Measurements from ENCODE around the gene IGFBPL1. TPM values are rescaled to one million over a fixed set of nuclear protein-coding genes. Genes with fewer than 3 reads are reported as not detected.
A peak's percentile ranks its signal among the peaks of the same experiment; 100 is the strongest.
"Not testable (repeated sequence)": the region's sequence is repeated elsewhere in the genome, so short reads cannot be mapped to it uniquely, and the experiment has no call there.

The IGFBPL1 gene, protein sequence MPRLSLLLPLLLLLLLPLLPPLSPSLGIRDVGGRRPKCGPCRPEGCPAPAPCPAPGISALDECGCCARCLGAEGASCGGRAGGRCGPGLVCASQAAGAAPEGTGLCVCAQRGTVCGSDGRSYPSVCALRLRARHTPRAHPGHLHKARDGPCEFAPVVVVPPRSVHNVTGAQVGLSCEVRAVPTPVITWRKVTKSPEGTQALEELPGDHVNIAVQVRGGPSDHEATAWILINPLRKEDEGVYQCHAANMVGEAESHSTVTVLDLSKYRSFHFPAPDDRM
- total RNA-seq (not detected in 2 replicates), polyA plus RNA-seq (not detected in 2 replicates), polyA minus RNA-seq (not detected in 2 replicates)
- not detected for total RNA-seq (2013)

DNA sequence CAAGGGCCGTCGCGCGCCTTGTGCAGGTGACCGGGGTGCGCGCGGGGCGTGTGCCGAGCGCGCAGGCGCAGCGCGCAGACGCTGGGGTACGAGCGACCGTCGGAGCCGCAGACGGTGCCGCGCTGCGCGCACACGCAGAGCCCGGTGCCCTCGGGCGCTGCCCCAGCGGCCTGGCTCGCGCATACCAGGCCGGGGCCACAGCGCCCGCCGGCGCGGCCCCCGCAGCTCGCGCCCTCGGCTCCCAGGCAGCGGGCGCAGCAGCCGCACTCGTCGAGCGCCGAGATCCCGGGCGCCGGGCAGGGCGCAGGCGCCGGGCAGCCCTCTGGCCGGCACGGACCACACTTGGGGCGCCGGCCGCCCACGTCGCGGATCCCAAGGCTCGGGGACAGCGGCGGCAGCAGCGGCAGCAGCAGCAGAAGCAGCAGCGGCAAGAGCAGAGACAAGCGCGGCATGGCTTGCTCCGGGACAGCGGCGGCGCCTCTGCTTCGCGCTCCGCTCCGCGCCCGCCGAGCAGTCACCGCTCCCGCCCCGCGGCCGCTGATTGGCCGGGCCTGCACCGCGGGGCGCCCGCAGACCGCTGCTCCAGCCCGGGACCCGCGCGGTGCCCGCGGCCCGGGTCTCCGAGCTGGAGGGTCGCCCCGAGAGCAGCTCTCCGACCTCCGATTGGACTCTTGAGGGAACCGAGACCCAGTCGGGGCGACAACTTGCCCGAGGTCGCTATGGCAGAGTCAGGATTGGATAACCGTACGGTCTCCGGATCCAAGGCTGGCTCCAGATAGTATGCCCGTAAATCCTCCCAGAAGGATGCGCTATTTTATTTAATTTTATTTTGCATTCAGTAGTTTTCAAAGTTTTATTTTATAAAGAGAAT, at the start of gene IGFBPL1:
Gene IGFBPL1 (minus strand): TSS at position 482 of the 871 bp plus-strand sequence. CDS start 30 bp downstream, at position 452.
- H3K4me2 ChIP-seq (replicated peaks; ENCODE audit: low read depth, low read length, poor library complexity, severe bottlenecking) = peak within 1 kb of the TSS; percentile 30
- no peaks in the 10 kb centered on the region for H3K36me3 ChIP-seq (replicated peaks in 1 of 2; ENCODE audit: control extremely low read depth in 1 of 2, control insufficient read depth in 1 of 2, extremely low read depth in 1 of 2, insufficient read depth in 2 of 2, low read length in 1 of 2)
- CTCF ChIA-PET = no interaction called here
- H3K79me2 ChIP-seq (ENCODE audit: control insufficient read depth, insufficient read depth, low read length) = no peaks in the 10 kb centered on the region
- H3K27me3 ChIP-seq (replicated peaks in 1 of 4; ENCODE audit: control extremely low read depth in 1 of 4, control insufficient read depth in 3 of 4, insufficient read depth in 4 of 4, low read length in 3 of 4) = peaks cover 0 to 34% (median 6%) of the 10 kb centered on the region in 4 experiments
- H3K27ac ChIP-seq (ENCODE audit: low read length in 2 of 2) = no peak within 1 kb of the TSS
- no peak within 1 kb of the TSS for H3K4me3 ChIP-seq (ENCODE audit: control extremely low read depth in 1 of 5, extremely low read depth in 1 of 5, insufficient read depth in 1 of 5, low read depth in 2 of 5, low read length in 4 of 5)
- no peak for DNase-seq
- Mint-ChIP-seq H3K4me1 (peaks cover 3% of the 10 kb centered on the region), H3K27me3 (peaks cover 70% of the 10 kb centered on the region), H3K27ac (no peak within 1 kb of the TSS), H3K9me3 (ENCODE audit: insufficient read depth) (no peaks in the 10 kb centered on the region), H3K4me3 (peak within 1 kb of the TSS; percentile 4)
- POLR2A ChIA-PET = no interaction called here
- H3K9ac ChIP-seq (ENCODE audit: low read length) = no peak within 1 kb of the TSS
- no peak for ATAC-seq (ENCODE audit: low read depth)
- intact Hi-C loops (cut with micrococcal nuclease) = no loop called here
- WGBS (ENCODE audit: insufficient coverage) = 3% methylated on average over 110 of the region's 115 CpGs
- peaks cover 0 to 3% (median 0%) of the 10 kb centered on the region in 3 donors for H3K9me3 ChIP-seq (ENCODE audit: control extremely low read depth in 1 of 3, control insufficient read depth in 2 of 3, insufficient read depth in 1 of 3, low read length in 2 of 3)
- H3K4me1 ChIP-seq (ENCODE audit: control insufficient read depth in 2 of 2, insufficient read depth in 2 of 2, low read length in 2 of 2) = no peaks in the 10 kb centered on the region
- no peaks in the 10 kb centered on the region for H4K20me1 ChIP-seq (ENCODE audit: control insufficient read depth, insufficient read depth, low read length, poor library complexity, severe bottlenecking)
- TF ChIP-seq, protein P1, sequence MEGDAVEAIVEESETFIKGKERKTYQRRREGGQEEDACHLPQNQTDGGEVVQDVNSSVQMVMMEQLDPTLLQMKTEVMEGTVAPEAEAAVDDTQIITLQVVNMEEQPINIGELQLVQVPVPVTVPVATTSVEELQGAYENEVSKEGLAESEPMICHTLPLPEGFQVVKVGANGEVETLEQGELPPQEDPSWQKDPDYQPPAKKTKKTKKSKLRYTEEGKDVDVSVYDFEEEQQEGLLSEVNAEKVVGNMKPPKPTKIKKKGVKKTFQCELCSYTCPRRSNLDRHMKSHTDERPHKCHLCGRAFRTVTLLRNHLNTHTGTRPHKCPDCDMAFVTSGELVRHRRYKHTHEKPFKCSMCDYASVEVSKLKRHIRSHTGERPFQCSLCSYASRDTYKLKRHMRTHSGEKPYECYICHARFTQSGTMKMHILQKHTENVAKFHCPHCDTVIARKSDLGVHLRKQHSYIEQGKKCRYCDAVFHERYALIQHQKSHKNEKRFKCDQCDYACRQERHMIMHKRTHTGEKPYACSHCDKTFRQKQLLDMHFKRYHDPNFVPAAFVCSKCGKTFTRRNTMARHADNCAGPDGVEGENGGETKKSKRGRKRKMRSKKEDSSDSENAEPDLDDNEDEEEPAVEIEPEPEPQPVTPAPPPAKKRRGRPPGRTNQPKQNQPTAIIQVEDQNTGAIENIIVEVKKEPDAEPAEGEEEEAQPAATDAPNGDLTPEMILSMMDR (IDR thresholded peaks at IDR 0.05) = no peak
- TF ChIP-seq EZH2 (IDR thresholded peaks at IDR 0.05; ENCODE audit: borderline replicate concordance, insufficient read depth, low read depth, low read length, poor library complexity, severe bottlenecking) = no peak
- H2AFZ ChIP-seq (ENCODE audit: insufficient read depth, low read depth, low read length, poor library complexity, severe bottlenecking) = no peak within 1 kb of the TSS

DNA sequence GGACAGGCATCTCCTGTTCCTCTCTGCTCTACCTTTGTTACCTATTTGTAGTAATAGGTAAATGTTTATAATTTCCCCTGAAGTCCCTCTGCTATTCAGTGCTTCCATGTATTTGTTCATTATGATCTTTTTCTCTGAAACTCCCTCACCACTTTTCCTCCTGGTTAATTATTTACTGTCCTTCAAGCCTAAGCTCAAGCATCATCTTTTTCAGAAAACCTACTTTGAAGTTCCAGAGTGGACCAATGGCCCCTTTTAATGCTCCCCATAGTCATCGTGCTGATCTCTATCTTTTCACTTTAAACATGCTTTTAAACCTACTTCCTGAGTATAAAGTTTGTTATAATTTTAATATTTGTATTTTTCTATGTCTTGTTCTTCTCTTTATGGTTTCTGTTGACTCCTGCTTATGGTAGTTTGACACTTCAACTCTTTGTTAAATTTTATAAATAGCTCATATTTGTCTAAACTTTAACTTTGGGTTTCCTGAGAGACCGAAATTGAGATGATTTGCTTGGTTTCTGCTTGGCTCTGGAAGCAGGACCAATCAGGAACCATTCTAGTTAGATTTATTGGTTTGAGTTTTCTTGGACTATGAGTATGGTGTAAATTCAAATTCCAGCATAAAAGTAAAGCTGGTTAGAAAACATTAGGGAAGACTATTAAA, 48.5 kb upstream of the IGFBPL1 start:
- not testable (repeated sequence) for H3K4me1 Mint-ChIP-seq

More for the DNA sequence above, 48.5 kb upstream of the IGFBPL1 start:
- H3K9me3 ChIP-seq (ENCODE audit: control extremely low read depth in 1 of 3, control insufficient read depth in 2 of 3, insufficient read depth in 1 of 3, low read length in 2 of 3); H3K9ac ChIP-seq (ENCODE audit: low read length); H3K36me3 ChIP-seq (replicated peaks in 1 of 2; ENCODE audit: control extremely low read depth in 1 of 2, control insufficient read depth in 1 of 2, extremely low read depth in 1 of 2, insufficient read depth in 2 of 2, low read length in 1 of 2); H3K27me3 ChIP-seq (replicated peaks in 1 of 4; ENCODE audit: control extremely low read depth in 1 of 4, control insufficient read depth in 3 of 4, insufficient read depth in 4 of 4, low read length in 3 of 4); H4K20me1 ChIP-seq (ENCODE audit: control insufficient read depth, insufficient read depth, low read length, poor library complexity, severe bottlenecking); intact Hi-C loops (cut with micrococcal nuclease); H3K9me3 Mint-ChIP-seq (ENCODE audit: insufficient read depth); ATAC-seq (ENCODE audit: low read depth); H3K27ac ChIP-seq (ENCODE audit: low read length in 2 of 2); H3K79me2 ChIP-seq (ENCODE audit: control insufficient read depth, insufficient read depth, low read length); DNase-seq; H3K27ac Mint-ChIP-seq; H3K4me2 ChIP-seq (replicated peaks; ENCODE audit: low read depth, low read length, poor library complexity, severe bottlenecking); POLR2A ChIA-PET; H2AFZ ChIP-seq (ENCODE audit: insufficient read depth, low read depth, low read length, poor library complexity, severe bottlenecking); H3K4me3 Mint-ChIP-seq; H3K4me3 ChIP-seq (ENCODE audit: control extremely low read depth in 1 of 5, extremely low read depth in 1 of 5, insufficient read depth in 1 of 5, low read depth in 2 of 5, low read length in 4 of 5); H3K4me1 ChIP-seq (ENCODE audit: control insufficient read depth in 2 of 2, insufficient read depth in 2 of 2, low read length in 2 of 2): not testable (repeated sequence)
- CTCF ChIA-PET = interaction anchor here (0.5 kb wide), 1 partner anchor 305 kb away, joined by 4 read pairs; no protein-coding TSS in a partner anchor
- peaks cover 39% of the 10 kb centered on the region for H3K27me3 Mint-ChIP-seq
- 88% methylated on average over 1 of the region's 2 CpGs for WGBS (ENCODE audit: insufficient coverage)

Measured in B cell (primary cell).